GM12892 (cell line): ENCODE measurements around the gene PLXNB3. TPM values are rescaled to one million over a fixed set of nuclear protein-coding genes. Genes with fewer than 3 reads are reported as not detected.

ENCODE experiments used
- DNase-seq: peaks from one replicate; pipeline ENCODE4 v3.0.0; 2011; ENCODE audit not compliant: insufficient read length
- FAIRE-seq: peaks from 2 replicates; lab custom pipeline; 2011; peaks lifted over from hg19 to GRCh38; lab: Jason Lieb, UNC
- POLR2A ChIP-seq: IDR thresholded peaks from 2 replicates; pipeline ENCODE4 v1.6.1; 2011; ENCODE audit warnings: low read depth, low read length, control low read depth
- POLR2AphosphoS5 ChIP-seq: IDR thresholded peaks from 2 replicates; pipeline ENCODE4 v1.6.1; 2011; ENCODE audit warnings: low read depth, low read length, control low read depth
- TAF1 ChIP-seq: IDR thresholded peaks from 2 replicates; pipeline ENCODE4 v1.6.1; 2011; ENCODE audit warnings: low read depth, mild to moderate bottlenecking, control low read depth, low read length, borderline replicate concordance
- polyA plus RNA-seq: library from polyadenylated mRNA; unstranded; fragments of >200 nt; gene quantifications from one replicate; pipeline ENCODE4 v1.2.1, GENCODE V29; 2012; ENCODE audit warnings: missing spikeins, inconsistent platforms; ENCODE audit not compliant: missing spikeins

Gene PLXNB3
- not detected for polyA plus RNA-seq

- TF ChIP-seq TAF1 (no peak), POLR2A (no peak), POLR2AphosphoS5 (no peak)
- peak; percentile 84 for FAIRE-seq
- DNase-seq = peak; percentile 85
Observed at GRCh38 chrX:153763989-153764755, at the start of gene PLXNB3. Gene PLXNB3, plus strand, starts transcription at chrX:153764249. Its CDS starts 1,287 bp downstream, at chrX:153765536.

GRCh38 chrX:153714256-153714655, 49.8 kb upstream of the PLXNB3 start:
- FAIRE-seq (no peak), DNase-seq (no peak)
- TF ChIP-seq TAF1 (no peak), POLR2AphosphoS5 (no peak), POLR2A (no peak)

- FAIRE-seq = no peak
- TF ChIP-seq TAF1 (no peak), POLR2A (no peak), POLR2AphosphoS5 (no peak)
- DNase-seq = no peak
Observed at GRCh38 chrX:153717445-153717844, 46.6 kb upstream of the PLXNB3 start.

DNA sequence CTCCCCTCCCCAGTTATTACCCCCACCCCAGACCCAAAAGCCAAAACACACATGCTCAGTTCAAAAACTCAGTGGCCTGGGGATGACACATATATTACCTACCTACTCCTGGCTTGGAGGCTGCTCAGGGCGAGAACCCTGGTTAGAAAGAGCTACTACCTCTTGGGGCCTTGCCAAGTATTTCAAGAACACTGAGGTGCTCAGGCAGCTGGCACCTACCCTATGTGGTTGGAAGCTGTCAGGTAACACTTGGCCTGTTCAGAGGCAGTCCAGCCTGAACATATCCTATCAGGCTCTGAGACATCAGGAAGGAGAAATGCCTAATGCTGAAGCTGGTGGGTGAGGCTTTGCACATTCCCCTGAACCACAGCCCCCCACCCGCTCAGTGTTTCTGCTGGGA, 44.8 kb upstream of the PLXNB3 start:
- DNase-seq (no peak), FAIRE-seq (no peak)
- TF ChIP-seq POLR2A (no peak), POLR2AphosphoS5 (no peak), TAF1 (no peak)

DNA sequence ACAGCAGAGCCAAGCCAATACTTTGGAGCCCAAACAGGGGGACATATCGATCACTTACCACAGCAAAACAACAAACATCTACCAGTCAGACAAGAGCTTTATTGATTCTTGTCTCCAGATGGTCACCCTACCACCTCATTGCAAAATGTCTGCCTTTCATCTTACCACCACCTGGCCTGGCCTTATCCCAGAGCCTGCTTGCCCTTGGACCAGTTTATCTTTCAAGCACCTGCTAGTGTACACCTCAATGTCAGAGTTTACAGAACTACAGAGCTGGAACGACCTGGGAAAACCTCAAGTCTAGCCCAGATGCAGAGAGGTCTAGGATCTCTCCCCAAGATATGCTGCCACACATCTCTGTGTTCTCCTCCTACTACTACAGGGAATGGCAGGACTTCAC, 44.3 kb upstream of the PLXNB3 start:
- no peak for FAIRE-seq

DNA sequence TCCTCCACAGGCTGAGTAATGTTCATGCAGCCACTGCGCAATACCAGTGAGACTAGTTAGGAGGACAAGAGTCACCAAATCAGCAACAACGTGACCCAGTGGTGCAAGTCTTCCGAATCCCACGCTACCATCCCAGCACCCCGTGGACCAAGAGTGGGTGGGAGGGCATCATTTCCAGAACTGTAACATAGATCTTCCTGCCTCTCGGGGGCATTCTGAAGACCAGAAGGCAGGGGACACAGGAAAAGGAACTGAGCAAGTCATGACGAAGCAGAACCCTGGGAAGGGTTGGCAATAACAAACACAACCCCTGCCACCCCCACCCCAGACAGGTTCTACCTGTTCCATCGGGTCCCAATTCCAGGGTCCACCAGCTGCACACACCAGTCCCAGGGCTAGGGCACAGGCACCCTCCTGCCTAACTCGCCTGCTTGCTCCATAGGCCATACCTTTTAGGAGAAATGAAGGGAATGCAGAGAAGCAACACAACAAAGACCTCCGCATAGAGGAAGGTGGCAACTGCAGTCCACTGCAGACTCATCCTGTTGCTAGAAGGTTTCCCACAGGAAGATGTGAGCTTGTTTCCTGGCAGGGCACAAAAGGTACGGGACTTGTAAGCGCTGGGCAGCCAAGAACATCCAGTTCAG, 41.2 kb upstream of the PLXNB3 start:
- FAIRE-seq = no peak
- TF ChIP-seq POLR2AphosphoS5 (no peak), TAF1 (no peak), POLR2A (no peak)
- DNase-seq = no peak

More for the DNA sequence above, 44.3 kb upstream of the PLXNB3 start:
- TF ChIP-seq POLR2A = no peak
- TF ChIP-seq TAF1 = no peak
- no peak for TF ChIP-seq POLR2AphosphoS5
- no peak for DNase-seq

GRCh38 chrX:153723351-153724251, 40.4 kb upstream of the PLXNB3 start:
- DNase-seq (peak; percentile 59), FAIRE-seq (peak; percentile 5)

DNA sequence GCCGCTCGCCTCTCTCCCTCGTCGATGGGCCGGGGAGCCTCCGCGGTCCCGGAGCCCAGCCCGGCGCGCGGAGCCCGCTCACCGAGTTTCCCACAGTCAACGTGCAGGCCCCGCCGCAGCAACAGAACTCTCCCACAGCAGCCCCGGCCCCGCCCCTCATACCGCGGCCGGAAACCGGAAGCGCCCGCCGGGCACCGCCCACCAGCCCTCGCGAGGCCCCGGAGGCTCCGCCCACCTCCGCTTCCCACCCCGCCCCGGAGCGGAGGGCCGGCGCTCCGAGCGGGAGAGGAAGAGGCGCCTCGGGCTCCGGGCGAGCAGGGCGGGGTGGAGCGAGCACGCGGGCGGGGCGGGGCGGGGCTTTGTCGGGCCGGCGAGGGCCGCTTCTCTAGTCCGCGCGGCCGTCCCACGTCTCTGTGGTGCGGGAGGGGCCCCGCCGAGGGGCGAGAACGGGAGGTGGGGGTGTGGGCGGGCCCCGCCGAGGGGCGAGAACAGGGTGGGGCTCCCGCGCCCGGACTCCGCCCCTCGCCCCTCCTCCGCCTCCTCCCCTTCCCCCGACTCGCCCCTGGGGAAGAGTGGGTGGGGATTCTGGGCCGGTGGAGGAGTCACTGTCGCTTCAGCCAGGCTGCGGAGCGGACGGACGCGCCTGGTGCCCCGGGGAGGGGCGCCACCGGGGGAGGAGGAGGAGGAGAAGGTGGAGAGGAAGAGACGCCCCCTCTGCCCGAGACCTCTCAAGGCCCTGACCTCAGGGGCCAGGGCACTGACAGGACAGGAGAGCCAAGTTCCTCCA, 39.6 kb upstream of the PLXNB3 start, which contains the start of the genes ABCD1 and BCAP31:
Gene ABCD1, plus strand, starts transcription at position 605 of the 787 bp plus-strand sequence. CDS start 411 bp downstream, outside the sequence.
Gene BCAP31, minus strand, starts transcription at position 136 of the 787 bp plus-strand sequence. CDS start 1,143 bp downstream, outside the sequence.
- FAIRE-seq (peak; percentile 92), DNase-seq (peak; percentile 82)
- TF ChIP-seq POLR2AphosphoS5 = peak; percentile 25; the same call in 1 of the 2 replicates
- TF ChIP-seq TAF1 = peak; percentile 52; the same call in 1 of the 2 replicates
- TF ChIP-seq POLR2A = peak; percentile 69; the same call in 1 of the 2 replicates

More at GRCh38 chrX:153723351-153724251, 40.4 kb upstream of the PLXNB3 start:
- TF ChIP-seq POLR2AphosphoS5 (no peak), POLR2A (no peak), TAF1 (no peak)

DNA sequence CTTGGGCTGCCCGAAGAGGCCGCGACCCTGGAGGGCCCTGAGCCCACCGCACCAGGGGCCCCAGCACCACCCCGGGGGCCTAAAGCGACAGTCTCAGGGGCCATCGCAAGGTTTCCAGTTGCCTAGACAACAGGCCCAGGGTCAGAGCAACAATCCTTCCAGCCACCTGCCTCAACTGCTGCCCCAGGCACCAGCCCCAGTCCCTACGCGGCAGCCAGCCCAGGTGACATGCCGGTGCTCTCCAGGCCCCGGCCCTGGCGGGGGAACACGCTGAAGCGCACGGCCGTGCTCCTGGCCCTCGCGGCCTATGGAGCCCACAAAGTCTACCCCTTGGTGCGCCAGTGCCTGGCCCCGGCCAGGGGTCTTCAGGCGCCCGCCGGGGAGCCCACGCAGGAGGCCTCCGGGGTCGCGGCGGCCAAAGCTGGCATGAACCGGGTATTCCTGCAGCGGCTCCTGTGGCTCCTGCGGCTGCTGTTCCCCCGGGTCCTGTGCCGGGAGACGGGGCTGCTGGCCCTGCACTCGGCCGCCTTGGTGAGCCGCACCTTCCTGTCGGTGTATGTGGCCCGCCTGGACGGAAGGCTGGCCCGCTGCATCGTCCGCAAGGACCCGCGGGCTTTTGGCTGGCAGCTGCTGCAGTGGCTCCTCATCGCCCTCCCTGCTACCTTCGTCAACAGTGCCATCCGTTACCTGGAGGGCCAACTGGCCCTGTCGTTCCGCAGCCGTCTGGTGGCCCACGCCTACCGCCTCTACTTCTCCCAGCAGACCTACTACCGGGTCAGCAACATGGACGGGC, 38.8 kb upstream of the PLXNB3 start:
- no peak for DNase-seq
- no peak for FAIRE-seq
- no peak for TF ChIP-seq POLR2A
